GM18498 (cell line): Measurements from ENCODE around the gene NEURL4.
"Not testable (repeated sequence)": the region's sequence is repeated elsewhere in the genome, so short reads cannot be mapped to it uniquely, and the experiment has no call there.

Source experiments
- ATAC-seq: cut with Tn5 transposase; IDR thresholded peaks from one replicate; pipeline ENCODE4 v1.9.1; 2021; ENCODE audit warnings: mild to moderate bottlenecking, moderate library complexity; ENCODE audit not compliant: unreplicated experiment

Gene NEURL4

DNA sequence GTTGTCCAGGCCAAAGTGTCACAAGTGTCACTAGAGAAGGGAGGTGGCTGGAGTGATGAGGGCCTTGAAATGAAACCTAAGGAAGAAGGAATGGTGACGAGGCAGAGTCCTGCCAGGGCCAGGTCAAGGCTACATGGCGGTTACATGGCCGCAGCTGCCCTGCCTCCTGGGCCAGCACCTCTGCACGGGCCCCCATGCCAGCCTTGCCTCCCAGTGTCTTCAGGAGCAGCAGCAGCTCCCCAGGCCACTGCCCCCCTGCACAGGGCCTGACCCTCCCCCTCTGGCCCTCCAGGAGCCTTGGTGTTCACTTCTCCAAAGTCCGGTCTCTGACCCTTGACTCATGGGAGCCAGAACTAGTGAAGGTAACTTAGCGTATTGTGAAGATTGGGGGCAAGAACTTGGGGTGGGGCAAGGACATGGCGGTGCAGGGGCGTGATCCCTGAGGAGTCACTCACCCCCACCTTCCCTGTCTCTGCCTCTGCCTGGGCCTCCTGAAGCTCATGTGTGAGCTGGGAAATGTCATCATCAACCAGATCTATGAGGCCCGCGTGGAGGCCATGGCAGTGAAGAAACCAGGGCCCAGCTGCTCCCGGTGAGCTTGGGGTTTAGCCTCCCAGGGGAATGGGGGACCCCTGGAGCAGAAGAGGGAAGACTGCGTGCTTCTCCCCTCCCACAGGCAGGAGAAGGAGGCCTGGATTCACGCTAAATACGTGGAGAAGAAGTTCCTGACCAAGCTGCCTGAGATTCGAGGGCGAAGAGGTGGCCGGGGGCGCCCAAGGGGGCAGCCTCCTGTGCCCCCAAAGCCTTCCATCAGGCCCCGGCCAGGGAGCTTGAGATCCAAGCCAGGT lies 18.7 kb upstream of the NEURL4 start:
- no peak for ATAC-seq

DNA sequence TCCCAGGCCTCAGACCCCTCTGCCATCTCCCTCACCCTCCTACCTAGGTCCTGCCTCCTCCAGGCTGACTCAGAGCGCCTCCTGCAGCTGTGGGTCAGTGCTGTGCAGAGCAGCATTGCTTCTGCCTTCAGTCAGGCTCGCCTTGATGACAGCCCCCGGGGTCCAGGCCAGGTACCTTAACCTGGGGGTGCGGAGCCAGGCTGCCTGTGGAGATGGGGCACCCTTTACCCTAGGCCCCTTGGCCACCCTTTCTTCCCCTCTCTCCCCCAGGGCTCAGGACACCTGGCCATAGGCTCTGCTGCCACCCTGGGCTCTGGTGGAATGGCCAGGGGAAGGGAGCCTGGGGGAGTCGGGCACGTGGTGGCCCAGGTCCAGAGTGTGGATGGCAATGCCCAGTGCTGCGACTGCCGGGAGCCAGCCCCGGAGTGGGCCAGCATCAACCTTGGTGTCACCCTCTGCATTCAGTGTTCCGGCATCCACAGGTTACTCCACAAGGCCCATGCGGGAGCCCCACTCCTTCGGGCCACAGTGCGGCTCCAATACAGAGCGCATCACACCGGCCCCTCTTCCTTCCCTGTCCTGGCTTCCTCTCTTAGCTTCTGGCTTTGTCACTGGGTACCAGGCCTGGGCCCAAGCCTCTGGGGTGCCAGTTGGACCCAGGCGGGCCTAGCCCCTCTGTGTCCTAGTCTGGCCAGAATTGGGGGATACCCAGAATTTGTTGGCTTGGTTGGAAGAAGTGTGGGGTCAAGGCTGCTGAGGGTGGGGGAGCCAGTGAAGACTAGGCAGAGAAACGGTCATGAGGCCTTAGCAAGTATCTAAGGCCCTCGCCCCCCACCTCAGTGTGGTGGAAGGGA lies 17.9 kb upstream of the NEURL4 start:
- ATAC-seq, result no peak

GRCh38 chr17:7343250-7343649 lies 14.1 kb upstream of the NEURL4 start:
- no peak for ATAC-seq

DNA sequence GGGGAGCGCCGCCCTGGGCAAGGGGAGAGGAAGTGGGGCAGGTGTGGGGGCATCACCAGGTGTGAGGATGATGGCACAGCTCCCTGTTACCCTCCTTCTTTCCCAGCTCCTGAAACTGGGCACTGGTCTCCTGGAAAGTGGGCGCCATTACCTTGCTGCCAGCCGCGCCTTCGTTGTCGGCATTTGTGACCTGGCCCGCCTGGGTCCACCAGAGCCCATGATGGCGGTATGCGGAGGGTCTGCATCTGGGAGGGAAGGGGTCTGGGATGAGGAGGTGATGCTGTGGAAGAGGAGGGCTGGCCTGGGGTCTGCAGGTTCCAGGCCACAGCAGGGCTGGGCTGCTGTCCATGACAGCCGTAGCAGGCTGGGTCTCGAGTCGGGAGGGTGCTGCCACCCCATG lies 12.7 kb upstream of the NEURL4 start:
- ATAC-seq, result no peak

- ATAC-seq, result no peak
These were observed 11.0 kb upstream of the NEURL4 start for GRCh38 chr17:7340179-7340578.

- ATAC-seq, result not testable (repeated sequence)
These were observed 8.5 kb upstream of the NEURL4 start for GRCh38 chr17:7337600-7337999.

GRCh38 chr17:7336240-7337175 lies 7.4 kb upstream of the NEURL4 start, which contains the start of gene ACAP1:
Gene ACAP1 (plus strand): TSS chr17:7336529. CDS start chr17:7336735, 206 bp downstream.
- peak; percentile 75 for ATAC-seq

DNA sequence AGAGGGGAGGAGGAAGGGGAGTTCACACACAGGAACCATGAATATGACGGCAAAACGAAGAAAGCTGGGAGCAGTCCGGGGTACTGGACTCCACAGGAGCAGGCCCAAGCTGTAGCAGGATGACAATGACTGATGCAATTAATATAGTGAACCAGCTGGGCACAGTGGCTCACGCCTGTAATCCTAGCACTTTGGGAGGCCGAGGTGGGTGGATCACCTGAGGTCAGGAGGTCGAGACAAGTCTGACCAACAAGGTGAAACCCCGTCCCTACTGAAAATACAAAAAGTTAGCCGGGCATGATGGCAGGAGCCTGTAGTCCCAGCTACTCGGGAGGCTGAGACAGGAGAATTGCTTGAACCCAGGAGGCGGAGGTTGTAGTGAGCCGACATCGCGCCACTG lies 6.6 kb upstream of the NEURL4 start:
- ATAC-seq, result not testable (repeated sequence)

DNA sequence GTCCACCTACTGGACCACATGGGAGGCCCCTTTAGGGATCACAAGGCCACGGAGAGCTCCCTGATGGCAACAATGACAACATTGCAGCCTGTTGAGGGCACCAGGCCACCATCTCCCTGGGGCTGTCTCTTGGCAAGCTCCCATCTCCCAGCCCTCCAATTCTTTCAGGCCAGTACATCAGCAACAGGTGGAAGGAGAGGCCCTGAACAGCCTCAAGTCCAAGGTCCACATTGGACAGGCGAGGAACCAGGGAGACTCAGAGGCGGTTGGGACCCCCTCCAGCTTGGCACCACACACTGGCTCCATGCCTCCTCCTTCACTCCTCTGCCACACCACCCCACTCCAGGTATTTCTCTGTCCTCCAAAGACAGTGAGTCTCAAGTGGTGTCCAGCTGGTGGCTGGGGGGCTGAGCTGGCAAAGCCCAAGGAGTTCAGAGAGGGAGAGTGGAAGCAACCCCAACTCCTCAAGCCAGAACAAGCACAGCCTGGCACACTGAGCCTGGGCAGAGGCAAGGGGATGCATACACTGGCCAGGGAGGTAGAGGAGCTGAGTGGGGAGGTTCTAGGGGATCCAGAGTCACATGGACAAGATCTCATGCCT lies 5.9 kb upstream of the NEURL4 start:
- ATAC-seq, result no peak

- not testable (repeated sequence) for ATAC-seq
These were observed 3.5 kb upstream of the NEURL4 start for GRCh38 chr17:7332600-7333069.

DNA sequence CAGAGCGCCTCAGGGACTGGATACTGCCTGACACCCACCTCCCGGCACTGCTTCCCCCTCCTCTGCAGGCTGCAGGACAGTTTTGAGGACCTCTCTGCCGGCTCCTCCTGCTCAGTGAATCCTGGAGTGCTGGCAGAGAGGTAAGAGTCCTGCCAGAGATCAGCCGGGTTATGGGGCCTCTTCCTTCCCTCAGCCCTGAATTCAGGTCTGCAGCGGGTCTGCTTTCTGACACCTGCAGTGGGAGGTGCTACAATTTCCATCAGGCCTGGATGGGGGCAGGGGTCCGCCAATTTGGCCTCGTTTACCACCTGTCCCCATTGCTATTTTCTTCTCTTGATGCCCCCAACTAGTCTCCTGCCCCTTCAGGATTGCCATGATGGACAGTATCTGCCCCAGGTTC lies 3.0 kb upstream of the NEURL4 start:
- ATAC-seq, result no peak

GRCh38 chr17:7330638-7331015 lies 1.5 kb upstream of the NEURL4 start:
- no peak for ATAC-seq

DNA sequence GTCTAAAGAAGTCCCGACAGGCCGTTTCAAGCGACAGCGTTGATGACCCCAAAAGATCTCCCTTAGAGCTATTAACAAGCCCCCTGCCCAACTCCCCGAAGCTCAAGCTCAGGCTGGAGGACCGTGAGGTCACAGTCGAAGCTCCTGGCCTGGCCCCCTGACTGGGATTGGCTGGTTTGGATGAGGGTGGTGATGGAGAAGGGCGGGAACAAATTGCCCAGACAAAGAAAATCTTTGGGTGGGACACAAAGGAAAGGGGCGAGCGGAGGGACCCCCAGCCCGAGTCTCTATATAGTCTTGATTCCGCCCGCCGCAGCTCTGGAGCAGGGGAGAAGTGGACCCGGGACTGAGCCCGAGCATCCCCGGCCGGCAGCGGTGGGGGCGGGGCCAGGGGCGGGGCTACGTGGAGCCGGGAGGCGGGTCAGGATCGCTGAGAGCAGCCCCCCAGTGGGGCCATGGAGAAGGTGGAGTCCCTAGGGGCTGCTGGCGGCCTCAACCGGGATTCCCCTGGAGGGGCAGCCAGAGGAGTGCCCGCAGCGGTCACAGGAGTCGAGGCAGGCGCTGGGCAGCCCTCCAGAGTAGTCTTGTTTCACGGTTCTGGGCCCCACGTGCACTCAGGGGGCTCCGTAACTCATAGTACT lies 982 bp upstream of the NEURL4 start:
- ATAC-seq, result peak; percentile 36

GRCh38 chr17:7329374-7329996 lies 350 bp upstream of the NEURL4 start:
- peak; percentile 62 for ATAC-seq

DNA sequence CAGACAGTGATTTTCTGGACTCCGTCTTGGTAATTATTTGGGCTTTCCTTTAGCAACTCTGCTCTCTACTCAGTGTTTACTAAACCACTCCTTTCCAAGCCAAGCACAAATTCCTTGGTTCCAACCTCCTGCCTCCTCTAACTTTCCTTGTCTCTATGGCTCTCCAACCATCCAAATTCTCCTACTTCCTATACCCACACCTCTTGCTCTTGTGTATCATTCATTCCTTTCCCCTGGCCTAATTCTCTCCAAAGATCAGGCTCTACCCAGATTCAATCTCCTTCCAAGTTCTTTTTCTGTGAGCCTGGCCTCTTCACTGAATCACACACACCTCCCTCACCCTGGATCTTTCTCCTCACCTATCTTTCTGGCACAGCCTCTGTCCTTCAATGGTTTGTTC lies 1.1 kb downstream of the NEURL4 start:
- ATAC-seq, result no peak

- ATAC-seq, result no peak
These were observed 1.6 kb downstream of the NEURL4 start for GRCh38 chr17:7327501-7327900.

GRCh38 chr17:7327056-7327455 lies 2.1 kb downstream of the NEURL4 start:
- ATAC-seq, result no peak

GRCh38 chr17:7326186-7326585 lies 2.9 kb downstream of the NEURL4 start:
- ATAC-seq, result no peak

DNA sequence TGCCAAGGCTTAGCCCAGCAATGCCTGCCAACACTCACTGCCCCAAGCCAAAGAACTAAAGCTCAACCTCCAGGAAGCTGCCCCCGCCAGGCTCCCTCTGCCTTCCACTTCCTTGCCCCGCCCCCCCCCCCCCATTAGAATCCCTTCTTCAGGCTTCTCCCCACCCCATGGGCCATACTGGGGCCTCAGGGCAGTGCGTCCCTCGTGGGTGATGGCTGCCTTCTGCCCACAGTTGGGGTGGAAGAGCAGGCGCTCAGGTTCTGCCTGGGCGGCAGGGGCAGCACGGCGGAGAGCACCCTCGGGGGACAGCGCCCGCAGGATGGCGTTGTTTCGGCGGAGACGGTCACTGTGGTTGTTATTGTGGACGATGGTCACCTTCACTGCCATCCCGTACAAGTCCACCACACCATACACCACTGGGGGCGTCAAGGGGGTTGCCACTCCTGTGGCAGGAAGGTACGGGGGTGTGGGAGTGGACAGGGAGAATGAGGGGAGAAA lies 4.1 kb downstream of the NEURL4 start:
- no peak for ATAC-seq
